ENCODE data around the gene GTF3C5. TPM values are rescaled to one million over a fixed set of nuclear protein-coding genes. Genes with fewer than 3 reads are reported as not detected.
A peak's percentile ranks its signal among the peaks of the same experiment; 100 is the strongest.

Gene GTF3C5
- total RNA-seq, 2 donors from 2014 or later: 89.7 to 94.6 TPM

DNA sequence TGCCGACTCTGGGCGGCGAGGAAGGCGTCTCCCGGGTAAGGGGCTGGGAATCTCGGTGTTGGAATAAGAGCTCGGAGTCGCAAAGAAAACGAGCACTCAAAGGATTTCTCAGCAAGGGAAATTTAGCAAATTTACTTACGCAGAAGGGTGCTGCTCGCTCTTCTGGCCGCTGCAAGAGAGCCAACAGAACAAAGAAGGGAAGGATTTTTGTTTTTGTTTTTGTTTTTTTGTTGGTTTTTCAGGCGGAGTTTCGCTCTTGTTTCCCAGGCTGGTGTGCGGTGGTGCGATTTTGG, 279 bp downstream of the GTF3C5 start:
- H3K27ac ChIP-seq (ENCODE audit: low read depth, low read length): peak overlapping the region; percentile 82
- Mint-ChIP-seq H3K27ac (peak overlapping the region; percentile 99), H3K4me1 (peaks cover 17% of the 10 kb centered on the region), H3K9me3 (peaks cover 1% of the 10 kb centered on the region), H3K27me3 (ENCODE audit: insufficient read depth) (peaks cover 6% of the 10 kb centered on the region), H3K36me3 (ENCODE audit: low read depth) (peaks cover 5% of the 10 kb centered on the region), H3K4me3 (peak overlapping the region; percentile 97)
- H3K4me1 ChIP-seq (ENCODE audit: control insufficient read depth, insufficient read depth, low read length): no peaks in the 10 kb centered on the region
- TF ChIP-seq, protein P1, sequence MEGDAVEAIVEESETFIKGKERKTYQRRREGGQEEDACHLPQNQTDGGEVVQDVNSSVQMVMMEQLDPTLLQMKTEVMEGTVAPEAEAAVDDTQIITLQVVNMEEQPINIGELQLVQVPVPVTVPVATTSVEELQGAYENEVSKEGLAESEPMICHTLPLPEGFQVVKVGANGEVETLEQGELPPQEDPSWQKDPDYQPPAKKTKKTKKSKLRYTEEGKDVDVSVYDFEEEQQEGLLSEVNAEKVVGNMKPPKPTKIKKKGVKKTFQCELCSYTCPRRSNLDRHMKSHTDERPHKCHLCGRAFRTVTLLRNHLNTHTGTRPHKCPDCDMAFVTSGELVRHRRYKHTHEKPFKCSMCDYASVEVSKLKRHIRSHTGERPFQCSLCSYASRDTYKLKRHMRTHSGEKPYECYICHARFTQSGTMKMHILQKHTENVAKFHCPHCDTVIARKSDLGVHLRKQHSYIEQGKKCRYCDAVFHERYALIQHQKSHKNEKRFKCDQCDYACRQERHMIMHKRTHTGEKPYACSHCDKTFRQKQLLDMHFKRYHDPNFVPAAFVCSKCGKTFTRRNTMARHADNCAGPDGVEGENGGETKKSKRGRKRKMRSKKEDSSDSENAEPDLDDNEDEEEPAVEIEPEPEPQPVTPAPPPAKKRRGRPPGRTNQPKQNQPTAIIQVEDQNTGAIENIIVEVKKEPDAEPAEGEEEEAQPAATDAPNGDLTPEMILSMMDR (conservative IDR thresholded peaks at IDR 0.05): no peak
- H3K4me3 ChIP-seq (ENCODE audit: low read length): peak overlapping the region; percentile 95
- peaks cover 12% of the 10 kb centered on the region for H3K9me3 ChIP-seq (ENCODE audit: control insufficient read depth, low read length)
- WGBS, 2 experiments (ENCODE audit: insufficient coverage in 1 of 2, insufficient read length in 1 of 2): 2 to 7% methylated on average over 5 to 16 of the region's 16 CpGs
- peaks cover 25% of the 10 kb centered on the region for H3K36me3 ChIP-seq (ENCODE audit: control insufficient read depth, insufficient read depth, low read length)
- peak overlapping the region; percentile 90 for H3K9ac ChIP-seq (ENCODE audit: extremely low read depth, low read length, poor library complexity, severe bottlenecking)
- H3K27me3 ChIP-seq (ENCODE audit: control insufficient read depth, insufficient read depth, low read length, poor library complexity, severe bottlenecking): no peaks in the 10 kb centered on the region
- DNase-seq: no peak

DNA sequence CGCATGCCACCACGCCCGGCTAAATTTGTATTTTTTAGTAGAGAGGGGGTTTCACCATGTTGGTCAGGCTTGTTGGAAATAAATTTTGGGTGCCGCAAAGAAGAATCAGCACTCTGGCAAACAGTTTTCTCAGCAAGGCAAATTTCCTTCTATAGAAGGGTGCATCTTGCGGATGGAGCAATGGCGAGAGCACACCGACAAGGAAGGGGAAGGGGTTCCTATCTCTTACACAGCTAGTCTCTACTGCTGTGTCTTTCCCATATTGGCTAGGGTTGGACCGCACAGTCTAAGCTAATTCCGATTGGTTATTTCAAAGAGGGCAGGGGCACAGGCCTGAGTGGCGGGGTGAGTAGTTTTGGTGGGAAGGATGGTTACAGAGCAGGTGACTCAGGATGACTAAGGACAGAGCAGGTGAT, 707 bp downstream of the GTF3C5 start:
- H3K27ac ChIP-seq (ENCODE audit: low read depth, low read length): peak overlapping the region; percentile 82

DNA sequence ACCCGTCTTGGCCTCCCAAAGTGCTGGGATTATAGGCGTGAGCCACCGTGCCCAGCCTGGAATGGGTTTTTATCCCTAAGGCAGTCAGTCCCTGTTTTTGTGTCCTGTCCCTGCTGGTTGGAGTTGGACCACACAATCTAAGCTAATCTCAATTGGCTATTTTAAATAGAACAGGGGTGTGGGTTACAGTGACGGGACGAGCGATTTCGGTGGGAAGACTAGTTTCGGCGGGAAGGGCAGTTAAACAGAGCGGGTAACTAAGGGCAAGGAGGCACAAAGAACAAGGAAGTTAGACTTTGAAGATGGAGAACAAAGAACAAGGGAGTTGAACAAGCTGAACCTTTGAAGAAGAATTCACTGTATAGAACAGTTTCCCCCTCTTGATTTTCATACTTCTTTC, 1.4 kb downstream of the GTF3C5 start:
- peaks cover 7% of the 10 kb centered on the region for H3K36me3 Mint-ChIP-seq (ENCODE audit: low read depth)
- Histone ChIP-seq H3K36me3 (ENCODE audit: control insufficient read depth, insufficient read depth, low read length) (peaks cover 25% of the 10 kb centered on the region), H3K4me1 (ENCODE audit: control insufficient read depth, insufficient read depth, low read length) (no peaks in the 10 kb centered on the region), H3K9me3 (ENCODE audit: control insufficient read depth, low read length) (peaks cover 12% of the 10 kb centered on the region), H3K27ac (ENCODE audit: low read depth, low read length) (no peak overlapping the region), H3K4me3 (ENCODE audit: low read length) (peak overlapping the region; percentile 95), H3K27me3 (ENCODE audit: control insufficient read depth, insufficient read depth, low read length, poor library complexity, severe bottlenecking) (no peaks in the 10 kb centered on the region), H3K9ac (ENCODE audit: extremely low read depth, low read length, poor library complexity, severe bottlenecking) (no peak overlapping the region)
- no peak for DNase-seq
- no peak overlapping the region for H3K27ac Mint-ChIP-seq
- peaks cover 1% of the 10 kb centered on the region for H3K27me3 Mint-ChIP-seq (ENCODE audit: insufficient read depth)
- H3K4me3 Mint-ChIP-seq: peak overlapping the region; percentile 97
- H3K4me1 Mint-ChIP-seq: peaks cover 17% of the 10 kb centered on the region
- 96 to 97% methylated on average over 6 to 10 of the region's 10 CpGs for WGBS, 2 experiments (ENCODE audit: insufficient coverage in 1 of 2, insufficient read length in 1 of 2)
- TF ChIP-seq, protein P1 (conservative IDR thresholded peaks at IDR 0.05): no peak
- H3K9me3 Mint-ChIP-seq: no peaks in the 10 kb centered on the region

More for the DNA sequence above, 707 bp downstream of the GTF3C5 start:
- TF ChIP-seq, protein P1 (conservative IDR thresholded peaks at IDR 0.05): no peak
- no peaks in the 10 kb centered on the region for H3K27me3 ChIP-seq (ENCODE audit: control insufficient read depth, insufficient read depth, low read length, poor library complexity, severe bottlenecking)
- peak overlapping the region; percentile 97 for H3K4me3 Mint-ChIP-seq
- peaks cover 5% of the 10 kb centered on the region for H3K36me3 Mint-ChIP-seq (ENCODE audit: low read depth)
- H3K9me3 Mint-ChIP-seq: no peaks in the 10 kb centered on the region
- no peaks in the 10 kb centered on the region for H3K4me1 ChIP-seq (ENCODE audit: control insufficient read depth, insufficient read depth, low read length)
- DNase-seq: peak; percentile 62
- H3K4me1 Mint-ChIP-seq: peaks cover 17% of the 10 kb centered on the region
- H3K9ac ChIP-seq (ENCODE audit: extremely low read depth, low read length, poor library complexity, severe bottlenecking): peak overlapping the region; percentile 90
- peaks cover 12% of the 10 kb centered on the region for H3K9me3 ChIP-seq (ENCODE audit: control insufficient read depth, low read length)
- H3K27ac Mint-ChIP-seq: peak overlapping the region; percentile 99
- peaks cover 25% of the 10 kb centered on the region for H3K36me3 ChIP-seq (ENCODE audit: control insufficient read depth, insufficient read depth, low read length)
- peak overlapping the region; percentile 95 for H3K4me3 ChIP-seq (ENCODE audit: low read length)
- peaks cover 3% of the 10 kb centered on the region for H3K27me3 Mint-ChIP-seq (ENCODE audit: insufficient read depth)
- WGBS, 2 experiments (ENCODE audit: insufficient coverage in 1 of 2, insufficient read length in 1 of 2): 68 to 70% methylated on average over 8 to 10 of the region's 10 CpGs

Data from endodermal cell (in vitro differentiated cells).